Stomach (tissue), 9 donors: ENCODE measurements around the gene DNAJC28. TPM values are rescaled to one million over a fixed set of nuclear protein-coding genes. Genes with fewer than 3 reads are reported as not detected.
A peak's percentile ranks its signal among the peaks of the same experiment; 100 is the strongest.

Source experiments
- DNase-seq, 2 donors: peaks; one replicate each; pipeline versions ENCODE4 v3.0.0 to v3.0.0-alpha.2; 2013 to 2019
- H3K27ac ChIP-seq, 5 donors: fragments of 200-600 bp in 4 of 5; sonication (generic) in 4 of 5; one replicate each; pipeline ENCODE4 v1.5.1; 2013 to 2019; ENCODE audit warnings: mild to moderate bottlenecking in 1 of 5, moderate library complexity in 1 of 5
- H3K27me3 ChIP-seq, 3 donors: fragments of 200-600 bp; sonication (generic); one replicate each; pipeline ENCODE4 v1.5.1; 2017 to 2019; ENCODE audit warnings: mixed run types in 1 of 3
- H3K36me3 ChIP-seq, 4 donors: fragments of 200-600 bp; sonication (generic); 1 replicate in 3 of 4; 2 replicates in 1 of 4; pipeline ENCODE4 v1.5.1; 2016 to 2019
- H3K4me1 ChIP-seq, 4 donors: fragments of 200-600 bp; sonication (generic); one replicate each; pipeline ENCODE4 v1.5.1; 2016 to 2019
- H3K4me3 ChIP-seq, 4 donors: fragments of 200-600 bp; sonication (generic) in 3 of 4; one replicate each; pipeline ENCODE4 v1.5.1; 2016 to 2019; ENCODE audit warnings: mild to moderate bottlenecking in 1 of 4
- H3K9me3 ChIP-seq, 4 donors: fragments of 200-600 bp; sonication (generic); one replicate each; pipeline ENCODE4 v1.5.1; 2016 to 2019
- CTCF ChIP-seq, 7 experiments: fragments of 450-650 bp in 4 of 7; fragments of 200-600 bp in 3 of 7; sonication (generic) in 3 of 7; IDR thresholded peaks; one replicate each; pipeline ENCODE4 v1.5.1; 2016 to 2019; ENCODE audit warnings: antibody characterized with exemption in 7 of 7, control low read depth in 2 of 7, mild to moderate bottlenecking in 1 of 7
- EP300 ChIP-seq: sonication (generic); formaldehyde crosslinking; IDR thresholded peaks from one replicate; pipeline ENCODE4 v1.6.1; 2017; ENCODE audit warnings: antibody characterized with exemption
- POLR2A ChIP-seq, 4 donors: fragments of 450-650 bp; IDR thresholded peaks; one replicate each; pipeline ENCODE4 v1.6.1; 2016; ENCODE audit warnings: antibody characterized with exemption in 4 of 4, control low read depth in 2 of 4, mild to moderate bottlenecking in 1 of 4, moderate library complexity in 1 of 4
- POLR2AphosphoS5 ChIP-seq, 3 donors: sonication (generic); formaldehyde crosslinking; IDR thresholded peaks; one replicate each; pipeline ENCODE4 v1.6.1; 2016; ENCODE audit warnings: antibody characterized with exemption in 3 of 3
- WGBS, 5 donors: extraction: QIAGEN DNeasy Blood & Tissue Kit in 3 of 5; methylation state at CpG; one replicate each; pipeline versions ENCODE4 v1.1.5 to v1.1.7; 2013 to 2018; 5-methylcytosine and 5-hydroxymethylcytosine counted together
- intact Hi-C: fragments of 100-400 bp; cut with DNase I; formaldehyde crosslinking; loops from one replicate; pipeline ENCODE4 v1.15.1; 2023; ENCODE audit warnings: low total_unique reads
- polyA plus RNA-seq, 3 donors: library from polyadenylated mRNA; stranded (reverse); fragments of 200-250 nt; gene quantifications; one replicate each; pipeline ENCODE4 v1.2.3, GENCODE V29; 2013
- total RNA-seq, 5 donors: library from RNA; depleted of rRNA; stranded (reverse); fragments of >200 nt; gene quantifications; one replicate each; pipeline versions ENCODE4 v1.1.0 to v1.2.3, GENCODE V29; 2014 to 2016
- donor health status: healthy with polysubstance abuse.
- donor health status: Bipolar disorder and iron deficiency.
- donor health status: healthy.

Gene DNAJC28
- total and polyA plus RNA-seq, 8 donors: 0.43 to 4.3 (median 1.1) TPM; not detected in 1

GRCh38 chr21:33478935-33479678 lies 12.4 kb downstream of the DNAJC28 start:
- intact Hi-C loops: no loop called here
- DNase-seq: peak; percentile 36 to 67
- H3K9me3 ChIP-seq: no peaks in the 10 kb centered on the region
- peaks cover 7 to 27% (median 22%) of the 10 kb centered on the region in 4 donors for H3K4me1 ChIP-seq
- TF ChIP-seq CTCF (IDR thresholded peaks at IDR 0.05): no peak
- TF ChIP-seq POLR2AphosphoS5 (IDR thresholded peaks at IDR 0.05): no peak
- TF ChIP-seq EP300: no peak
- no peak for TF ChIP-seq POLR2A (IDR thresholded peaks at IDR 0.05)
- H3K27me3 ChIP-seq: no peaks in the 10 kb centered on the region
- 0 to 1% (median 0%) methylated on average over 41 to 68 of the region's 68 CpGs for WGBS, 5 donors
- H3K36me3 ChIP-seq: peaks cover 0 to 3% (median 0%) of the 10 kb centered on the region in 4 donors
- peak overlapping the region; percentile 97 to 98 (median 98) for H3K27ac ChIP-seq
- peak overlapping the region; percentile 79 to 98 (median 96) for H3K4me3 ChIP-seq

GRCh38 chr21:33478182-33478581 lies 13.3 kb downstream of the DNAJC28 start:
- 51 to 56% (median 54%) methylated on average over 9 of the region's 9 CpGs for WGBS, 5 donors
- intact Hi-C loops: no loop called here
- H3K4me1 ChIP-seq: peaks cover 7 to 27% (median 22%) of the 10 kb centered on the region in 4 donors
- no peaks in the 10 kb centered on the region for H3K27me3 ChIP-seq
- no peak for DNase-seq
- TF ChIP-seq POLR2A (IDR thresholded peaks at IDR 0.05) (no peak), POLR2AphosphoS5 (IDR thresholded peaks at IDR 0.05) (no peak), EP300 (no peak), CTCF (IDR thresholded peaks at IDR 0.05) (no peak)
- H3K4me3 ChIP-seq: peak overlapping the region; percentile 79 to 98 (median 96)
- peak overlapping the region in 4 of 5 donors; percentile 97 to 98 (median 98) for H3K27ac ChIP-seq
- peaks cover 0 to 3% (median 0%) of the 10 kb centered on the region in 4 donors for H3K36me3 ChIP-seq
- no peaks in the 10 kb centered on the region for H3K9me3 ChIP-seq

GRCh38 chr21:33477066-33477465 lies 14.4 kb downstream of the DNAJC28 start:
- Histone ChIP-seq H3K36me3 (peaks cover 0 to 3% (median 0%) of the 10 kb centered on the region in 4 donors), H3K27ac (no peak overlapping the region), H3K4me3 (no peak overlapping the region), H3K9me3 (no peaks in the 10 kb centered on the region), H3K27me3 (no peaks in the 10 kb centered on the region), H3K4me1 (peaks cover 7 to 27% (median 22%) of the 10 kb centered on the region in 4 donors)
- WGBS, 5 donors: 88 to 92% (median 90%) methylated on average over 7 of the region's 7 CpGs
- intact Hi-C loops: no loop called here
- no peak for DNase-seq
- TF ChIP-seq EP300: no peak
- no peak for TF ChIP-seq CTCF (IDR thresholded peaks at IDR 0.05)
- no peak for TF ChIP-seq POLR2AphosphoS5 (IDR thresholded peaks at IDR 0.05)
- no peak for TF ChIP-seq POLR2A (IDR thresholded peaks at IDR 0.05)

GRCh38 chr21:33473344-33473743 lies 18.2 kb downstream of the DNAJC28 start:
- WGBS, 5 donors: 92 to 98% (median 97%) methylated on average over 3 of the region's 3 CpGs
- intact Hi-C loops: no loop called here
- TF ChIP-seq EP300 (no peak), CTCF (IDR thresholded peaks at IDR 0.05) (no peak), POLR2AphosphoS5 (IDR thresholded peaks at IDR 0.05) (no peak), POLR2A (IDR thresholded peaks at IDR 0.05) (no peak)
- Histone ChIP-seq H3K9me3 (no peaks in the 10 kb centered on the region), H3K4me3 (no peak overlapping the region), H3K27ac (no peak overlapping the region), H3K36me3 (peaks cover 0 to 3% (median 0%) of the 10 kb centered on the region in 4 donors), H3K4me1 (peaks cover 5 to 29% (median 11%) of the 10 kb centered on the region in 4 donors), H3K27me3 (no peaks in the 10 kb centered on the region)
- no peak for DNase-seq
